Left cardiac atrium (tissue), 4 donors: ENCODE data around the gene RBKS. TPM values are rescaled to one million over a fixed set of nuclear protein-coding genes. Genes with fewer than 3 reads are reported as not detected.

Source experiments
- ATAC-seq, 2 donors: fragments of 200-7000 bp; cut with Tn5 transposase; one replicate each; pipeline ENCODE4 v1.9.1; 2020; ENCODE audit warnings: mild to moderate bottlenecking in 2 of 2, moderate library complexity in 2 of 2
- DNase-seq: peaks from one replicate; pipeline ENCODE4 v3.0.0-alpha.2; 2020
- intact Hi-C, 2 donors: fragments of 100-400 bp; cut with DNase I; formaldehyde crosslinking; loops; one replicate each; pipeline versions ENCODE4 v1.14.1 to v1.15.1; 2022 to 2023
- total RNA-seq, 2 donors: library from RNA; stranded (reverse); fragmentation: NEBNext Ultra II Directional; extraction: Animal tissue kit (Norgen Biotek cat#: 25700); gene quantifications; one replicate each; pipeline ENCODE4 v1.2.1, GENCODE V29; 2021
- donor health status: DM: no; HTN: yes; CAD: no.
- donor health status: DM: no; HTN: yes; CAD: no; lungs with severe emphysema.
- donor health status: DM: yes; HTN: yes; CAD: no.
- donor health status: Dilated cardiomyopathy.

RBKS gene
- total RNA-seq, 2 donors from 2014 or later: 3.3 TPM

GRCh38 chr2:27809761-27810241 is 80.4 kb downstream of the RBKS start:
- DNase-seq: no peak
- intact Hi-C loops: no loop called here
- peak; percentile 32 to 75 for ATAC-seq

DNA sequence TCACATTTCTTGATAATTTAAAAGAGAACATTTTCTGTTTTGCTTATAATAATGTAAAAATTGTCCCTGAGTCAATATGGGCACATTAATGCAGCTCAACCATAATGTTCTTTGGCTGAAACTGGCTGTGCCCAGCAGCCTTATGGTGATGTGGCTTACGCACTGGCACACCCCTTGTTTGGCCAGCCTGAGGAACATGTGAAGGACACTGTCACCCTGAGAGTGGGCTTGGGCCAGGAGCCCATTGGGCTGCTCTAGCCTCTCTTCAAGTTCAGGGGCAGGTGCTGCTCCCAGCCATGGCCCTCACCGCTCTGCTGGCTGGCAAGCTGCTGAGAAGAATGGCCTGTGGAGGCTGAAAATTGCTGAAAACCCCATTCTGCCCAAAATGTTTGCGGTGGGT is 81.2 kb downstream of the RBKS start:
- intact Hi-C loops: no loop called here
- ATAC-seq: peak in 1 of 2 donors; percentile 41
- DNase-seq: no peak

DNA sequence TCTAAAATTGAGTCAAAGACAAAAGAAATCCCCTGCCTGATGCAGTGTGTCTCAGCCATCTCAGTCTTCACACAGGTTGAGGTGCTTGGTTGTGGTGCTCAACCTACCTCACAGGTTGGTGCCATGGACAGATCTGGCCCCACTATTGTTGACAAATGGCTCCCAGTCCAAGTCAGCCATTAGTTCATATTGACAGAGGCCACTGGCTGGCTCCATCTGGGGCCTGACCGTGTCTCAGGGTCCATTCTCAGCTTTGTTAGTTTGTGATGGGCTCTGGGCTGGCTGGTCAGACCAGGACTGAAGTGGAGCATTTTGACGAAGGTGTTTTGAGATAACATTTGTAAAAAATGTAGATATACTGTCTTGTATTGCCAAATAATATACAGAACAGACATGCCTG is 81.8 kb downstream of the RBKS start:
- no peak for ATAC-seq
- intact Hi-C loops: no loop called here
- no peak for DNase-seq

GRCh38 chr2:27807476-27807875 is 82.7 kb downstream of the RBKS start:
- intact Hi-C loops: no loop called here
- DNase-seq (peak; percentile 34), ATAC-seq (peak in 1 of 2 donors; percentile 23)

- no peak for ATAC-seq
- no peak for DNase-seq
- intact Hi-C loops: no loop called here
These were observed 83.7 kb downstream of the RBKS start for GRCh38 chr2:27806311-27807059.

DNA sequence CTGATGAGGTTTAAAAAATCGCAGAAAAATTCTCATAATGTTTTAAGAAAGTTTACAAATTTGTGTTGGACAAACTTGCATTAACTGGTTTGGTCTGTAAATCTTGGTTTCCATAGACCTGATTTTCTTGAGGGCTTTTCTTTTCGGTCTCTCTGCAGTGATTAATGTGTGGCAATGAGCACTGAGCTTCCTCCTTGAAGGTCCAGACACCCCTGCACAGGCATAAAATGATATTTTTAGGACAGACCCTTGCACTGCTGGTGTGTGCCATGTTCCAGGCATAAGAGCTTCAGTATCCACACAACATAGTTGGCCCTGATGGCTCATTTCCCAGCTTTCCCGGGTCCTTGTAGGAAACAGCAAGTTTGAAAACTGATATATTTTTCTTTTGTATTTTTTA is 85.0 kb downstream of the RBKS start:
- intact Hi-C loops: no loop called here
- no peak for DNase-seq
- ATAC-seq: peak in 1 of 2 donors; percentile 59

DNA sequence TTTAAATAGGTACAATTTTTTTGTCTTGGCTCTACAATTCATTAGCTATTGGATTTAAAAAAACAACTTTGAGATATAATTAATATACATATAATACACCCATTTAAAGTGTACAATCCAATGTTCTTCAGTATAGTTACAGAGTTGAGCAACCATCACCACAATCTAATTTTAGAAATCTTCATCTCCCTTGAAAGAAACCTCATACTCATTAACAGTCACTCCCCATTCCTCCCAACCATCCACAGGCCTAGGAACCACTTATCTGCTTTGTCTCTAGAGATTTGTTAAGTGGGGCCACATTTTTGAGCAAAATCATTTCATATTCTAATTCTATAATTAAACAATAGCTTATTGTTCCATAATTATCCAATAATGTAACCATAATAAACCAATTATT is 86.0 kb downstream of the RBKS start:
- DNase-seq (no peak), ATAC-seq (no peak)
- intact Hi-C loops: no loop called here

- ATAC-seq (no peak), DNase-seq (no peak)
- intact Hi-C loops: no loop called here
These were observed 87.1 kb downstream of the RBKS start for GRCh38 chr2:27803046-27803445.

DNA sequence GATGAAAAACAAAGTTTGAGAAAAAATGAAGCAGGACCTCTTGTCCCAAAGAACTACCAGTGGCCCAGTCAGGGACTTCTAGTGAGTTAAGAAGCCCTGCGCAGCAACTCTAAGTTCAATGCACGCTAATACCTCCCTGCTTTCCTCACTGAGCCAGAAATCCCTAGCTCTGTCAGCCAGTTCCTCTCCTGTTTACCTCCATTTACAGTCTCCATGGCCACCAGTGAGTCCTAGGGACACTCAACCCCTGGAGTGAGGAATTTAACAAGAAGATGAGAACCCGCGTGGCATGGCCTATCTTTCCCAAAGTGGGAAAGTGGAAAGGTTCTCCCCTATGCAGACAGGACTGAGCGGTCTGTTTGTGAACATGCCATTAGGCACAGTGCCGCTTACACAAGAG is 87.6 kb downstream of the RBKS start:
- DNase-seq: no peak
- intact Hi-C loops: no loop called here
- no peak for ATAC-seq

DNA sequence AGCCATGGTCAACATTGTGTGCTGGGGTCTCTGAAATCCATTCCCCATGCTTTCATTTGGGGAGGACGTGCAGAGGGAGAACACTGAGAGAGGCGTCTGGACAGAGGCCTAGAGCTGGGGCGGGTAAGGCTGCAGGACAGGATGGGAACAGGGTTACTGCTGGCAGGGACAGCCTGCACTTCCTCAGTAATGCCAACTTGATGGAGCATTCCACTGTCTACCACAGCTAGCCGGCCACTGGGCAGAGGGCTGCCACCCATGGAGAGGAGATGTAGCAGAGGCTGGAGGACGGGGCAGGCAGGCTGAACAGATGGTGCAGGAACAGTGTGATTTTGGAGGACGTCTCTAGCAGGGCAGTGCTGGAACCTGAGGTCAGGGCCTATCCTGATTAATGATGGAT is 89.3 kb downstream of the RBKS start:
- DNase-seq: no peak
- ATAC-seq: no peak
- intact Hi-C loops: no loop called here

DNA sequence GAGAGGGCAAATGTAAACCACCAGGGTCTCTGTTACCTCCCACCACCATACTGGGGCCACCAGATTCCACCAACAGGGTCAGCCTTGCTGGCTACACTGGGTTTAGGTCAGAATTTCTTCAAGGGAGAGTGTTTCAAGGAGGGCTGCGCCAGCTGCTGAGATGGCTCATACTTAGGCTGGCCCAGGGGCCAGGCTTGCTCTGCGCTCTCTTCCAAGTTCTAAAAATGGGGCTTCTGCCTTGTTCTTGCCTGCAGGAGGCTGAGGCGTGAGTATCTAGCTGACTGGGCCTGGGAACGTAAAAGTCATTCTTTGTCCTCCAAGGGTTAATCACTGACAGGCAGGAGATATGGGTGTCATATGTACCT is 90.6 kb downstream of the RBKS start:
- DNase-seq (no peak), ATAC-seq (peak in 1 of 2 donors; percentile 40)
- intact Hi-C loops: no loop called here

DNA sequence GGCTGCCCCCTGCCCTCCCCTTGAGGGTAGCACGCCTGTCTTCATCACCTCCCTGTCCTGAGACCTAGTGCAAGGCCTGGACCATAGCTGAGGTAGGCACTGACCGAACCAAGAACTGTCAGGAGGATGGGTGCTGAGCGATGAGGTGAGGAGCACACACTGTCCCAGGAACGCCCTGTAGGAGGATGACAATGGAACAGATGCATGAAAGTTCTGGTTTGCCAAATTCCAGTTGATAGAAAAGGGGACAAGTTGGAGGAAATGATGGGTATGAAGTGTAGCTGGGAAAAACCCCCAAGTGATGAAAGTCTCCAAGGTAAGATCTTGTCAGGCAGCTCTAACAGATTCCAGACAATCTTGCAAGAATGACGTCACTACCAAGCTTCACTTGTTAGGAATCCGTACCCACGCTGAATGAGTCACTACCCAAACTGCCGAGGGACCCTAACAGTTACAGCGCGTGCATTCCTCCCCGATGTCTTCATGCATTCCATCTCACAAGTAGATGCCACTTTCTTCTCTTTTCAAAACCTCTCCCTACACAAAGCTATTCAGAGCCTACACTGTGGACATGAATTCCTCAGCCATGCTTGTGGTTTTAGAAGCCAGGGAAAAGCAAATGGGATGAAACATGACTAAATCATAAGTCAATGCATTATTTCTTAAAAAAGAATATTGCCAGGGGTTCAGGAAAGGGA is 91.1 kb downstream of the RBKS start:
- ATAC-seq (peak; percentile 56 to 92), DNase-seq (peak; percentile 83)
- intact Hi-C loops: no loop called here

- ATAC-seq (no peak), DNase-seq (no peak)
- intact Hi-C loops: no loop called here
These were observed 91.7 kb downstream of the RBKS start for GRCh38 chr2:27798486-27798885.

DNA sequence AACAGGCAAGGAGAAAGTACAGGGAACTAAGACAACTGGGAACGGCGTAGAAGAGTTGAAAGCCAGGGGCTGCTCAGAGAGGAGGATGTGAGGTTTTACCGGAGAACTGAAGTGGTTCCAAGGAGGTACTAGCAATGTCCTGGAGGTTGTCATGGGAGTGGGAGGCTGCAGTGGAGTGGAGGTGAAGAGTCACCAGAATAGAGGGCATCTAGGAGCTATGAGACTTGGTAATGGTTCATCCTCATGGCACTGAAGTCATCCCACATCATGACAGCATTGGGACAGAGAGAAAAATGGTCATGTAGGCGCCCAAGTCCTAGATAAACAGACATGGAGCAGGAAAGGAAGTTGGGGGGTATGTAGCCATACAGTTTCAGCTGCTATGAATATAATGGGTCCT is 92.3 kb downstream of the RBKS start:
- intact Hi-C loops: loop anchor here in 1 of 2 donors (2.0 kb wide), 1 partner anchor 75 kb away; no protein-coding TSS in a partner anchor
- ATAC-seq: no peak
- DNase-seq: no peak

GRCh38 chr2:27796791-27797765 is 93.1 kb downstream of the RBKS start:
- ATAC-seq (no peak), DNase-seq (peak; percentile 37)
- intact Hi-C loops: loop anchor here in 1 of 2 donors (2.0 kb wide), 1 partner anchor 74 kb away; no protein-coding TSS in a partner anchor

GRCh38 chr2:27795868-27796277 is 94.3 kb downstream of the RBKS start:
- intact Hi-C loops: loop anchor here in 1 of 2 donors (2.0 kb wide), 1 partner anchor 73 kb away; no protein-coding TSS in a partner anchor
- ATAC-seq: peak in 1 of 2 donors; percentile 72
- no peak for DNase-seq

DNA sequence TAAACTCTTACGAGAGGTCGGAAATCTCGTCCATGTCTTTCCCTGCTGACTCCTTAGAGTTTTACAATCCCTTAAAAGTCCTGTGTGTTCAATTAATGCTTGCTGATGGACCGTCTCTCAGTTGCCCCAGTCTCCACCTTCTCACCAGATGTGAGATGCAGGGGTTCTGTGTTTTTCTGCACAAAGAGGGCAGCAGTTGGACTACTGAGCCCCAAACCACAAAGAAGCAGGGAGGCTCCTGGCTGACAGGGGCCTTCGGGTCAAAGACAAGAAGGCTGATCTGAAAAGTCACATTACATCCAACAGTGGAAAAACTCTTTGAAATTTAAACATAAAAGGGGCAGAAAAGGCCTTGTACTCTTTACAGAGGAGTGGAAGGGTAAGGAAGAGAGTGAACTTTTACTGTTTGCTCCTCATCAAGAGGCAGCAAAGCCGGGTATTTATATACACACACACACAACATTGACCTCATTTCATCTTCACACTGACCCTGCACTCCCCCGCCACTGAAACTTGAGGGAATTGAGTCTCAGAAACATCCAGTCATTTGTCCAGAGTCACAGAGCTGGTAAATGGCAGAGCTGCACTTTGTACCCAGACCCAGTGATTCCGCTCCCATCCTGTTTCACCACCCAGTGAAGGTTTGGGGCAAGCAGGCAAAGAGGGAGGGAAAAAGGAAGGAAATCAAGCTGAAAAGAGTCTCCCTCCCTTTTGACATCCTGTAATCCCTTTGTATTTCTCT is 94.9 kb downstream of the RBKS start:
- intact Hi-C loops: no loop called here
- DNase-seq (no peak), ATAC-seq (no peak)

- DNase-seq: no peak
- no peak for ATAC-seq
- intact Hi-C loops: no loop called here
These were observed 97.4 kb downstream of the RBKS start for GRCh38 chr2:27792759-27793158.

- intact Hi-C loops: no loop called here
These were observed 99.4 kb downstream of the RBKS start for GRCh38 chr2:27790796-27791195.

More at GRCh38 chr2:27790796-27791195, 99.4 kb downstream of the RBKS start:
- no peak for ATAC-seq
- DNase-seq: no peak
